ENCODE results near the gene TMEM271. TPM values are rescaled to one million over a fixed set of nuclear protein-coding genes. Genes with fewer than 3 reads are reported as not detected.
"Not testable (repeated sequence)": the region's sequence is repeated elsewhere in the genome, so short reads cannot be mapped to it uniquely, and the experiment has no call there.

The TMEM271 gene
- total RNA-seq, 2 experiments from 2014 or later, result not detected

- ATAC-seq, result no peak
- H3K36me3 Mint-ChIP-seq (ENCODE audit: low read depth), result no peaks in the 10 kb centered on the region
- intact Hi-C loops (cut with micrococcal nuclease), result no loop called here
- H3K4me3 Mint-ChIP-seq, result no peak overlapping the region
- ChIA-PET POLR2A (no interaction called here), CTCF (no interaction called here)
- peaks cover 17% of the 10 kb centered on the region for H3K27me3 Mint-ChIP-seq
- H3K27ac Mint-ChIP-seq, result no peak overlapping the region
- H3K9me3 Mint-ChIP-seq, result peaks cover 16% of the 10 kb centered on the region
- no peak for TF ChIP-seq CTCF (IDR thresholded peaks at IDR 0.05)
- no peaks in the 10 kb centered on the region for H3K4me1 Mint-ChIP-seq (ENCODE audit: low read depth)
- no peak for DNase-seq
These were observed 9.4 kb downstream of the TMEM271 start for GRCh38 chr4:566508-567295.

GRCh38 chr4:566035-566434 is 10.1 kb downstream of the TMEM271 start:
- intact Hi-C loops (cut with micrococcal nuclease), result no loop called here
- TF ChIP-seq CTCF (IDR thresholded peaks at IDR 0.05), result no peak
- no peaks in the 10 kb centered on the region for H3K36me3 Mint-ChIP-seq (ENCODE audit: low read depth)
- H3K4me3 Mint-ChIP-seq, result no peak overlapping the region
- H3K9me3 Mint-ChIP-seq, result peaks cover 16% of the 10 kb centered on the region
- no peak overlapping the region for H3K27ac Mint-ChIP-seq
- CTCF ChIA-PET, result no interaction called here
- POLR2A ChIA-PET, result no interaction called here
- ATAC-seq (no peak), DNase-seq (no peak)
- peaks cover 11% of the 10 kb centered on the region for H3K27me3 Mint-ChIP-seq
- H3K4me1 Mint-ChIP-seq (ENCODE audit: low read depth), result no peaks in the 10 kb centered on the region

- peaks cover 16% of the 10 kb centered on the region for H3K9me3 Mint-ChIP-seq
- CTCF ChIA-PET; ATAC-seq; POLR2A ChIA-PET; DNase-seq; H3K27me3 Mint-ChIP-seq; H3K4me1 Mint-ChIP-seq (ENCODE audit: low read depth); H3K27ac Mint-ChIP-seq; H3K4me3 Mint-ChIP-seq; intact Hi-C loops (cut with micrococcal nuclease); H3K36me3 Mint-ChIP-seq (ENCODE audit: low read depth): not testable (repeated sequence)
These were observed 10.5 kb downstream of the TMEM271 start for GRCh38 chr4:565614-566013.

GRCh38 chr4:562458-562857 is 13.6 kb downstream of the TMEM271 start:
- ATAC-seq; intact Hi-C loops (cut with micrococcal nuclease); H3K36me3 Mint-ChIP-seq (ENCODE audit: low read depth); DNase-seq; H3K27ac Mint-ChIP-seq; CTCF ChIA-PET; POLR2A ChIA-PET; H3K4me1 Mint-ChIP-seq (ENCODE audit: low read depth); H3K4me3 Mint-ChIP-seq; H3K27me3 Mint-ChIP-seq: not testable (repeated sequence)
- H3K9me3 Mint-ChIP-seq, result peaks cover 16% of the 10 kb centered on the region

- no peak overlapping the region for H3K4me3 Mint-ChIP-seq
- H3K27ac Mint-ChIP-seq, result no peak overlapping the region
- DNase-seq, result no peak
- peaks cover 16% of the 10 kb centered on the region for H3K9me3 Mint-ChIP-seq
- CTCF ChIA-PET, result interaction anchor here (0.7 kb wide), 1 partner anchor 570 kb away, joined by 3 read pairs; no protein-coding TSS in a partner anchor
- no peaks in the 10 kb centered on the region for H3K36me3 Mint-ChIP-seq (ENCODE audit: low read depth)
- TF ChIP-seq CTCF (IDR thresholded peaks at IDR 0.05), result no peak
- intact Hi-C loops (cut with micrococcal nuclease), result no loop called here
- POLR2A ChIA-PET, result no interaction called here
- no peaks in the 10 kb centered on the region for H3K4me1 Mint-ChIP-seq (ENCODE audit: low read depth)
- no peaks in the 10 kb centered on the region for H3K27me3 Mint-ChIP-seq
- ATAC-seq, result no peak
These were observed 14.7 kb downstream of the TMEM271 start for GRCh38 chr4:561426-561825.

GRCh38 chr4:560731-561291 is 15.3 kb downstream of the TMEM271 start:
- POLR2A ChIA-PET, result no interaction called here
- Mint-ChIP-seq H3K27ac (no peak overlapping the region), H3K9me3 (peaks cover 14% of the 10 kb centered on the region), H3K27me3 (no peaks in the 10 kb centered on the region), H3K4me3 (no peak overlapping the region), H3K4me1 (ENCODE audit: low read depth) (no peaks in the 10 kb centered on the region), H3K36me3 (ENCODE audit: low read depth) (no peaks in the 10 kb centered on the region)
- intact Hi-C loops (cut with micrococcal nuclease), result no loop called here
- DNase-seq, result no peak
- TF ChIP-seq CTCF (IDR thresholded peaks at IDR 0.05), result no peak
- no peak for ATAC-seq
- CTCF ChIA-PET, result no interaction called here
